Omental fat pad (tissue), 4 donors: Measurements from ENCODE around the gene NKRF. TPM values are rescaled to one million over a fixed set of nuclear protein-coding genes. Genes with fewer than 3 reads are reported as not detected.

Source experiments
- ATAC-seq: fragments of 150-250 bp; one replicate; pipeline ENCODE4 v1.9.1; 2016; ENCODE audit warnings: mild to moderate bottlenecking, moderate library complexity; ENCODE audit not compliant: low FRiP score
- DNase-seq: peaks from one replicate; pipeline ENCODE4 v3.0.0-alpha.2; 2019; ENCODE audit warnings: low spot score
- CTCF ChIP-seq, 3 donors: fragments of 450-650 bp; IDR thresholded peaks; one replicate each; pipeline ENCODE4 v1.5.1; 2016 to 2017; ENCODE audit warnings: antibody characterized with exemption in 3 of 3, mild to moderate bottlenecking in 3 of 3, moderate library complexity in 2 of 3
- total RNA-seq, 4 donors: library from RNA; depleted of rRNA; stranded (reverse); fragments of >200 nt; gene quantifications; one replicate each; pipeline ENCODE4 v1.1.0, GENCODE V29; 2016

Gene NKRF
- total RNA-seq, 4 donors from 2014 or later, result 4.5 to 10.9 (median 8.0) TPM

GRCh38 chrX:119617517-119618164 is 11.4 kb upstream of the NKRF start:
- no peak for TF ChIP-seq CTCF (IDR thresholded peaks at IDR 0.05)
- no peak for DNase-seq
- ATAC-seq, result no peak

GRCh38 chrX:119614776-119615175 is 8.6 kb upstream of the NKRF start:
- ATAC-seq (no peak), DNase-seq (no peak)
- TF ChIP-seq CTCF (IDR thresholded peaks at IDR 0.05), result no peak

- TF ChIP-seq CTCF (IDR thresholded peaks at IDR 0.05), result no peak
- ATAC-seq, result no peak
- DNase-seq, result no peak
Measured at GRCh38 chrX:119607018-119607389, 780 bp upstream of the NKRF start.

- DNase-seq, result no peak
- ATAC-seq, result peak; percentile 62
Measured at GRCh38 chrX:119605464-119606279, 552 bp downstream of the NKRF start.

GRCh38 chrX:119604766-119605463 is 1.3 kb downstream of the NKRF start:
- no peak for TF ChIP-seq CTCF (IDR thresholded peaks at IDR 0.05)
- DNase-seq (no peak), ATAC-seq (no peak)

More at GRCh38 chrX:119605464-119606279, 552 bp downstream of the NKRF start:
- no peak for TF ChIP-seq CTCF (IDR thresholded peaks at IDR 0.05)

- DNase-seq (no peak), ATAC-seq (no peak)
- TF ChIP-seq CTCF (IDR thresholded peaks at IDR 0.05), result no peak
Measured at GRCh38 chrX:119602701-119603255, 3.4 kb downstream of the NKRF start.
